A673 (cell line): Measurements from ENCODE around the gene CFAP46. TPM values are rescaled to one million over a fixed set of nuclear protein-coding genes. Genes with fewer than 3 reads are reported as not detected.

Source experiments
- BruUV-seq: library from RNA; stranded (reverse); fragments of 400-500 nt; replicated peaks from 2 replicates; lab custom pipeline; 2021; lab: Mats Ljungman, UMichigan
- CTCF ChIA-PET: fragments of 300-600 bp; sonication (Branson Sonifier 250); formaldehyde crosslinking; loops from one replicate; lab custom pipeline; 2022; ENCODE audit warnings: antibody characterized with exemption; lab: Charles Lee
- POLR2A ChIA-PET: fragments of 300-600 bp; sonication (Branson Sonifier 250); formaldehyde crosslinking; loops from one replicate; lab custom pipeline; 2022; ENCODE audit warnings: antibody characterized with exemption; ENCODE audit not compliant: low non-redundant PET; lab: Charles Lee
- DNase-seq: peaks from one replicate; pipeline ENCODE4 v3.0.0-alpha.2; 2015; ENCODE audit warnings: low spot score
- H3K27ac ChIP-seq: fragments of 200-600 bp; sonication (generic); 2 replicates; pipeline ENCODE4 v1.5.1; 2016; ENCODE audit warnings: mixed run types, low read depth, mild to moderate bottlenecking, mixed read lengths, antibody characterized with exemption, low read length; ENCODE audit not compliant: poor library complexity, severe bottlenecking
- H3K27me3 ChIP-seq: fragments of 200-600 bp; sonication (generic); replicated peaks from 2 replicates; pipeline ENCODE4 v1.6.1; 2017; ENCODE audit warnings: mixed run types, low read depth, mild to moderate bottlenecking, mixed read lengths, antibody characterized with exemption, low read length; ENCODE audit not compliant: insufficient read depth, poor library complexity
- H3K36me3 ChIP-seq: fragments of 200-600 bp; sonication (generic); 2 replicates; pipeline ENCODE4 v1.6.1; 2016; ENCODE audit warnings: mixed run types, mild to moderate bottlenecking, mixed read lengths, antibody characterized with exemption, low read length; ENCODE audit not compliant: insufficient read depth, poor library complexity, severe bottlenecking
- H3K4me1 ChIP-seq: fragments of 200-600 bp; sonication (generic); 2 replicates; pipeline ENCODE4 v1.6.1; 2017; ENCODE audit warnings: mixed run types, mild to moderate bottlenecking, mixed read lengths, antibody characterized with exemption, low read length; ENCODE audit not compliant: insufficient read depth, poor library complexity, severe bottlenecking
- H3K4me3 ChIP-seq: fragments of 200-600 bp; sonication (generic); 2 replicates; pipeline ENCODE4 v1.5.1; 2016; ENCODE audit warnings: low read depth, mixed run types, mild to moderate bottlenecking, mixed read lengths, low read length; ENCODE audit not compliant: poor library complexity, severe bottlenecking
- H3K9me3 ChIP-seq: fragments of 200-600 bp; sonication (generic); 2 replicates; pipeline ENCODE4 v1.6.1; 2016; ENCODE audit warnings: mixed run types, low read depth, mild to moderate bottlenecking, mixed read lengths, antibody characterized with exemption, low read length; ENCODE audit not compliant: poor library complexity, severe bottlenecking
- EZH2 ChIP-seq: fragments of 200-600 bp; sonication (generic); IDR thresholded peaks from 2 replicates; pipeline ENCODE4 v1.6.1; 2017; ENCODE audit warnings: borderline replicate concordance, low read depth, mild to moderate bottlenecking, mixed read lengths, antibody characterized with exemption, low read length; ENCODE audit not compliant: poor library complexity, severe bottlenecking
- intact Hi-C: fragments of 100-400 bp; cut with micrococcal nuclease; formaldehyde crosslinking; loops from one replicate; pipeline ENCODE4 v1.10.0; 2022; ENCODE audit not compliant: unreplicated experiment
- total RNA-seq: library from RNA; stranded (reverse); gene quantifications from 2 replicates; pipeline ENCODE4 v1.2.3, GENCODE V29; 2021
- TF ChIP-seq, protein P1 (sequence below): fragments of 300-800, 200-600 bp; sonication (generic); conservative IDR thresholded peaks from 2 replicates; pipeline ENCODE4 v1.5.1; 2017; ENCODE audit warnings: low read depth, mild to moderate bottlenecking, antibody characterized with exemption, low read length, moderate library complexity, mixed read lengths

CFAP46 gene
- total RNA-seq, 1 experiment from 2014 or later = 1.9 TPM

GRCh38 chr10:132790934-132791829 lies 151.2 kb downstream of the CFAP46 start:
- Histone ChIP-seq H3K36me3 (no peaks in the 10 kb centered on the region), H3K27ac (no peak overlapping the region), H3K9me3 (no peaks in the 10 kb centered on the region), H3K27me3 (peaks cover 72% of the 10 kb centered on the region), H3K4me1 (peaks cover 13% of the 10 kb centered on the region), H3K4me3 (no peak overlapping the region)
- ChIA-PET CTCF (no interaction called here), POLR2A (no interaction called here)
- intact Hi-C loops = loop anchor here (10.0 kb wide), 1 partner anchor 126 kb away; no protein-coding TSS in a partner anchor
- BruUV-seq = no TSS peak
- no peak for TF ChIP-seq EZH2
- TF ChIP-seq, protein P1, sequence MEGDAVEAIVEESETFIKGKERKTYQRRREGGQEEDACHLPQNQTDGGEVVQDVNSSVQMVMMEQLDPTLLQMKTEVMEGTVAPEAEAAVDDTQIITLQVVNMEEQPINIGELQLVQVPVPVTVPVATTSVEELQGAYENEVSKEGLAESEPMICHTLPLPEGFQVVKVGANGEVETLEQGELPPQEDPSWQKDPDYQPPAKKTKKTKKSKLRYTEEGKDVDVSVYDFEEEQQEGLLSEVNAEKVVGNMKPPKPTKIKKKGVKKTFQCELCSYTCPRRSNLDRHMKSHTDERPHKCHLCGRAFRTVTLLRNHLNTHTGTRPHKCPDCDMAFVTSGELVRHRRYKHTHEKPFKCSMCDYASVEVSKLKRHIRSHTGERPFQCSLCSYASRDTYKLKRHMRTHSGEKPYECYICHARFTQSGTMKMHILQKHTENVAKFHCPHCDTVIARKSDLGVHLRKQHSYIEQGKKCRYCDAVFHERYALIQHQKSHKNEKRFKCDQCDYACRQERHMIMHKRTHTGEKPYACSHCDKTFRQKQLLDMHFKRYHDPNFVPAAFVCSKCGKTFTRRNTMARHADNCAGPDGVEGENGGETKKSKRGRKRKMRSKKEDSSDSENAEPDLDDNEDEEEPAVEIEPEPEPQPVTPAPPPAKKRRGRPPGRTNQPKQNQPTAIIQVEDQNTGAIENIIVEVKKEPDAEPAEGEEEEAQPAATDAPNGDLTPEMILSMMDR = no peak
- peak; percentile 24 for DNase-seq

DNA sequence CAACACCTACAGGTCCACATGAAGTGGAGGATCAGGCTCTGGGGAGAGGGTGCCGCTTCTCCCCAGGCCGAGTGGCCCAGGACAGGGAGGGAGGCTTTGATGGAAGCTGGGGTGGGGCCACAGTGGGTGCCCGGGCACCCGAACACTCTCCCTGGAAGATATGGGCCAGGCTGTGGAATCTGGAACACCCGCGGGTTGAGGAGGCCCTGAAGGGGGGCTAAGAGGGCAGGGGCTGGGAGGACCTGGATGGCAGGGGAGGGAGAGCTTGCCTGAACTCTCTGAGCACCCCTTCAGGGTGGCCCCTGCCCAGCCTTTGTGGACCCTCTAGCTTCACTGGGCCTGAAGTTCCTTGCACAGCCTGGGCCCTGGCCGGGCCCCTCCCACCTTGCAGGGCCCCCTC lies 151.9 kb downstream of the CFAP46 start:
- intact Hi-C loops = loop anchor here (10.0 kb wide), 1 partner anchor 126 kb away; no protein-coding TSS in a partner anchor
- TF ChIP-seq EZH2 = no peak
- TF ChIP-seq, protein P1 = no peak
- DNase-seq = no peak
- BruUV-seq = no TSS peak
- ChIA-PET POLR2A (no interaction called here), CTCF (no interaction called here)
- Histone ChIP-seq H3K4me3 (no peak overlapping the region), H3K27ac (no peak overlapping the region), H3K9me3 (no peaks in the 10 kb centered on the region), H3K4me1 (peaks cover 13% of the 10 kb centered on the region), H3K36me3 (no peaks in the 10 kb centered on the region), H3K27me3 (peaks cover 70% of the 10 kb centered on the region)

DNA sequence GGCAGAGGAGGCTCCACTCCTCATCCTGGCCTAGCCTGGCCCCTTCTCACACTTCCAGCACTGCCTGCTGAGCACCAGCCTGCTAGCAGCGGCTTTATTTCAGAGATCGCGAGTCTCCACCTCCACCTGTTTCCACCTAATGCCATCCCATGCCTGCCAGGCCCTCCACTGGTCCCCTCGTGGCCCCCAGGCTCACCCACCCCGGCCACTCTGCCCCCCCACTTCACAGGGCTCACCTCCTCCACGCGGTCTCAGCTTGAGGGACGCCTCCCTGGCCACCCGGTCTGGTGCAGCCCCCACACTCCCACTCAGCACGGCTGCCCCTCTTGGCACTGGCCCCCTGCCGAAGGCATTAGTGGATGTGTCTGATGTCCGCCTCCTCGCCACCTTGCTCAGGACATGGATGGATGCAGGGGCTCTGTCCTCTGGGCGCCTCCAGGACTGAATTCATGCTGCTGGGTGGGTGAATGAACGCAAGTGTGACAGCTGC lies 152.7 kb downstream of the CFAP46 start:
- Histone ChIP-seq H3K4me3 (no peak overlapping the region), H3K27ac (no peak overlapping the region), H3K36me3 (no peaks in the 10 kb centered on the region), H3K27me3 (peaks cover 72% of the 10 kb centered on the region), H3K4me1 (peaks cover 13% of the 10 kb centered on the region), H3K9me3 (no peaks in the 10 kb centered on the region)
- TF ChIP-seq, protein P1 = no peak
- TF ChIP-seq EZH2 = no peak
- intact Hi-C loops = loop anchor here (10.0 kb wide), 1 partner anchor 125 kb away; no protein-coding TSS in a partner anchor
- ChIA-PET CTCF (no interaction called here), POLR2A (no interaction called here)
- no peak for DNase-seq
- no TSS peak for BruUV-seq
